NCI-H748 (cell line): ENCODE results near the gene CPT1B.
"Not testable (repeated sequence)": the region's sequence is repeated elsewhere in the genome, so short reads cannot be mapped to it uniquely, and the experiment has no call there.

Experiments
- DNase-seq: peaks from one replicate; lab custom pipeline; 2025; ENCODE audit not compliant: unreplicated experiment; lab: John Stamatoyannopoulos, UW

The CPT1B gene

DNA sequence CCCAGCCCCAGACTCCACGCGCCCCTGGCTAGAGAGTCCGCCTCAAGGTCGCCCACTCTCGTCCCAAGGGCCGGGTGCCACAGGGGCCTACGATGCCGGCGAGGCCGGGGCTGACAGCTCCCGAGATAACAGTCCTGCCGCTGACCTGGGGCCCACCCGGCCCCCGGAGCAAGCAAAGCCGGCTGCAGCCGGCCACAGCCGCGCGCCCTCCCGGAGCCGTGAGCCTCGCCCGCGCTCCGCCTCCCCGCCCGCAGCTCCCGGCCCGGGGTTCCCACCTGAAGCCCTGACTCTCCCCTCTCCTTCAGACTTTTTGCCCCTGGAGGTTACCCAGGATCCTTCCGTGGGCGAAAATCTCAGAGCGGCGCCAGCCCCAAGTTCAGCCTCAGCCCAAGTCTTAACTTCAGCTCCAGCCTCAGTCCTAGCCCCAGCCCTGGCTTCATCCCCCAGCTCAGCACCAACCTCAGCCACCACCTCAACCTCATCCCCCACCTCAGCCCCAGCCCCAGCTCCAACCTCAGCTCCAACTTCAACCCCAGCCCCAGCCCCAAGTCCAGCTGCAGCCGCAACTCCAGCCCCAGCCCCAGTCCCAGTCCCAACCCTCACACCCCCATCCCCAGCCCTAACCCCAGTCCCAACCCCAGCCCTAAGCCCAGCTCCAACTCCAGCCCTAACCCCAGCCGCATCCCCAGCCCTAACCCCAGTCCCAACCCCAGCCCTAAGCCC, 30.8 kb downstream of the CPT1B start:
- DNase-seq: no peak

DNA sequence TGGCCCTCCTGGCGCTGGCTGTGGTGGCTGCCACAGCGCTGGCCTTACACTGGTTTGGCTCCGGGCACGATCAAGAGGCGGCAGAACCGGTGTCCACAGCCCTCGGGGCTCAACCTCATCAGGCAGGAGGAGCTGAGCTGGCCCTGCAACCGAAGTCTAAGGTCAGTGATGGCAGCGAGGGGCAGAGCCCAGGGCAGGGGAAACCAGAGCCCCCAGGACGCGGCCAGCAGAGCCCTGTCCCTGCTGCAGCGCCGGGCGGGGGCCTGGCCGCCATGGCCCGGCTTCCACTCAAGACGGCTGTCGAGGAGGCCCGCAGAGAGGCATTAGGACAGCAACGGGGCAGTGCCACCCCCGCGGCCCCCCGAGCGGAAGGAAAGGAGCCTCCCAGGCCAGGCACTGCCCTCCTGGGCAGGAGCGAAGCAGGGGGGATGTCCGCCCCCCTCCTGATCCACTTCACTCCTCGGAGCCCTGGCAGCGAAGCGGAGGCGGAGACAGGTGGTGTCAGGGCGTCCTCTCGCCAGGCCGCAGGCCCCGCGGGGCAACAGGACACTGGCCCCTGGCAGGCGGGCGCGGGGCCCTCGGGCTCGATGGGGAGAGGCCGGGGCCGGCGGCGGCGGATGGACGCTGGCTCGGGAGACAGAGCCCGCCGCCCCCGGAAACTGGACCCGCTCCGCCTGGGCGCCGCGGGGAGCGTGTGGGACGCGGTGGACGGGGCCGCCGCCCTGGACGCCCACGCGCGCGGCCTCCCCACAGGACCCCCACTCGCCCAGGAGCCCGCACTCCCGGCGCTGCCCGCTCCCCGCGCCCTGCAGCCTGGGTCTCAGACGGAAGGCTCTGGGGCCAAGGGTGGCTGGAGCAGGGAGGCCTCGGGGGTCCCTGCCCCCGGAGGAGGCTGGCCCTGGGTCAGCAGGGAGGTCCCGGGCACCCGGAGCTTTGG, 31.6 kb downstream of the CPT1B start:
- DNase-seq: no peak

DNA sequence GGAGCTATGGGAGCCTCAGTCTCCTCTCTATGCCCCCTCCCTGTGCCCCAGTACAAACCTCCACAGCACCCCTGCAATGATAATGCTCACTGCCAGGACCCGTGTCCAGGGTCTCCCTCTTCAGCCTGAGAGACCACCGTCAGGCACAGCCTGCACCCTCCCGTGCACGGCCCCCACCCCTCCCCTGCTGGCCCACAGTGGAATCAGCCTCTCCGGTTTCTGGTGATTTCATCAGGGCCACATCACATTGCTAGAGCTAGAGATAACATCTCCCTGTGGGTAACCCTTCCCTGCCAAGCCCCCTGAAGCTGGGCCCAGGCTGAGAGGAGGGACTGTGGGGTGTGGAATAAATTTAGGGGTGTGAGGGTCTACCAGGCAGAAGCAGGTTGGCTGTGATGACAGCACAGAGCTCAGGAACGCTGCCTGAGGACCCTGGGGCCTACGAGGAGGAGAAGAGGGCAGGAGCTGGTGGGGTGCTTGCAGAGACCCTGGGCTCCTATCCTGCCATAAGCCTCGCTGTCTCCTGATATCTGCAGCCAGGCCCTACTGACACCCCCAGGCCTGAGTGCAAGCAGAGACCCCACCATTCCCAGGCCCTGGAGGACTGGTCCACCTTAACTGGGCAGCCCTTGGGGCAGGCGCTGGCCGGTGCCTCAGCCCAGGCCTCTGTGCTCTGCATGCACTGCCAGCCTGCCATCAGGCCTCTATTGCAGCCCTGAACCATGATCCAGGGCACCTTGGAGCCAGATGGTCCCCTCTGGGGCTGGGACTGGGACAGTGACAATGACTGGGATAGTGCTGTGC, 32.5 kb downstream of the CPT1B start, which contains the start of gene KLHDC7B:
Gene KLHDC7B (plus strand): TSS at position 378 of the 804 bp plus-strand sequence. CDS start 345 bp downstream, at position 723.
- DNase-seq: no peak

DNA sequence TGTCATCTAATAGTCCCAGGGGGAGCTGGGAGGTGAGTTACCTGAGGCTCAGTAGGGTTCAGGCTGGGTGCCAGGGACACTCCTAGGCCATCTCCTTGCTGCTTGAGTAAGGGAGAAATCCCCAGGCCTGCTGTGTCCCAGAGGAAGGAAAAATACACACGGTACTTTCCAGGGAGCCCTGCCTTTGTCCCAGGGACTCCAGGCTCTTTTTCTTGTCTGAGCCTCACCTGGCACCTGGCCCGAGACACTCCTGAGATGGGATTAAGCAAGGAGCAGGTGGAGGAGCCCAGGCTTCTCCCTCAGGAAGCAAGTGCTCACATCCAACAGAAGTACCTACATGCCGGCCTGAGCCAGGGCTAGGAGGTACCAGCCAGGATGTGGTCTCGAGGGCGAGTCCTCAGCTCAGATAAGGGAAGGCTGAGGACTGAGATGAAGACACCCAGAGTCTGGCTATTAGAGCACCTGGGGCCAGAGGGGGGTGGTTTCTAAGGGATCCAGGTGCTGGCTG, 33.4 kb downstream of the CPT1B start:
- no peak for DNase-seq

DNA sequence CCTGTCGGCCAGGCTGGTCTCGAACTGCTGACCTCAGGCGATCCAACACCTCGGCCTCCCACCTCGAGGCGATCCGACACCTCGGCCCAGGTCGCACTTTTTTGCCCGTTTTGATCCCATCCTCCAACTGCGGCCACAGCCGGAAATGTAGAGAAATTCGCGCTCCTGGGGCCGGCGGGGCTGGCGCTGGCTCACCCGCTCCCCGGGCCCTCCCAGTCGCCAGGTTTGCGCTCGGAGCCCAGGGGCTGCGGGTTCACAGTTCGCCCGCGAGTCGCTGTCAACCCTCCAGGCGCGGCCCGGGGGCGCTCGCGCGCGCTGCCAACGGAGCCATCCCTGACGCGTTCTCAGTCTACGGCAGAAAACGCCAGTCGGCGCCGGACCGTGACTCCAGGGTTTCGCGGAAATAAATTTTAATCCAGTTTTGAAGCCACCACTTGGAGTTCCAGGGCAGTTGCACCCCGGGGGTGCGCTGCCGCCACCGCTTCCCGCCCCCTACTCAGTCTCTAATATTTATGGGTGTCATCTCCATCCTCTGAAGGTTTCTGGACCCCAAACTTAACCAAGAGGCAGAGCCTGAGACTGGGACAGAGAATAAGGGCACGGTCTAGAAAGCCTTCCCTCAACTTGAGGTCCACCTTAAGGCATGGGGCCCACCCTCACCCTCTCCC, 34.0 kb downstream of the CPT1B start:
- DNase-seq: peak; percentile 53

GRCh38 chr22:50542416-50542927, 35.8 kb downstream of the CPT1B start:
- DNase-seq: no peak

- DNase-seq: not testable (repeated sequence)
Observed at GRCh38 chr22:50541667-50542026, 36.6 kb downstream of the CPT1B start.

GRCh38 chr22:50540381-50540780, 37.8 kb downstream of the CPT1B start:
- no peak for DNase-seq

DNA sequence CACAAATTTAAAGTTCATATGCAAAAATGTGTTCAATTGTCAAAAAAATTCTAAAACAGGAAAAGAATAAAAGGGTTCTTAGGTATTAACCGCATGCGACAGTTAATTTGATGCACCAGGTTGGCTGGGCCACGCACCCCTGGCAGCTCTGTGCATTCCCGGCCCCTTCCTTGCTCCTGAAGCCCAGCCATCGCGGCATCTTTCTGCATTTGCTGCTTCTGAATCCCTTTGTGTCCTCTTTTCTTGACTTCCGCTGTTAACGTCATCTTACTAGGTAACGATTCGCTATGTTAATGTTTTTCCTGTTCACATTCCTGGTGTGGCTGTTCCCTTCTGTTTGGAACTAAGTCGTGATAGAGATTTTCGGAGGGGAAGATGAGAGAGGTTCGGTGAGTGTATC, 40.5 kb downstream of the CPT1B start:
- DNase-seq: no peak

- no peak for DNase-seq
Observed at GRCh38 chr22:50536226-50536625, 42.0 kb downstream of the CPT1B start.

GRCh38 chr22:50535113-50535512, 43.1 kb downstream of the CPT1B start:
- no peak for DNase-seq

GRCh38 chr22:50533856-50534711, 44.1 kb downstream of the CPT1B start:
- DNase-seq: not testable (repeated sequence)

DNA sequence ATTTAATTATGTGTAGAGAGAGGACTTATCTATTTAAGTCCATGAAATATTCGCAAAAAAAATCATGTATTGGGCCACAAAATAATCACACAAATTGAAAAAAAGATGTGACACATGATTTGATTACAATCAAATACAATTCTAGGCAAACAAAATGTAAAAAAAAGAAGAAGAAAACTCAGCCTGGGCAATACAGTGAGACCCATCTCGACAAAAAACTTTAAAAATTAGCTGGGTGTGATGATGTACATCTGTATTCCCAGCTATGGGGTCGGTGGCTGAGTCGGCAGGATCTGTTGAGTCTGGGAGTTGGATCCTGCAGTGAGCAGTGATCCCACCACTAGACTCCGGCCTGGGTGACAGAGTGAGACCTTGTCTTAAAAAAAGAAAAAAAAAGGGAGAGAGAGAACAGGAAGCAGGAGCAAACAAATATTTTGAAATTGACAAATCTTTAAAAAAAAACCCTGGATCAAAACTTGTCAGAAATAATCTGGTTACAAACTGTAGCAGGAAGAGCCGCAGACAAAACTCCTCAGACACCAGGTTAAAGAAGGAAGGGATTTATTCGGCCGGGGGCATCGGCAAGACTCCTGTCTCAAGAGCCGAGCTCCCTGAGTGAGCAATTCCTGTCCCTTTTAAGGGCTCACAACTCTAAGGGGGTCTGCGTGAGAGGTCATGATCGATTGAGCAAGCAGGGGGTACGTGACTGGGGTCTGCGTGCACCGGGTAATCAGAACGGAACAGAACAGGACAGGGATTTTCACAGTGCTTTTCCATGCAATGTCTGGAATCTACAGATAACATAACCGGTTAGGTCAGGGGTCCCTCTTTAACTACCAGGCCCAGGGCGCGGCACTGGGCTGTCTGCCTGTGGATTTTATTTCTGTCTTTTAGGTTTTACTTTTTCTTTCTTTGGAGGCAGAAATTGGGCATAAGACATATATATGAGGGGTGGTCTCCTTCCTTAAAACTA, 45.1 kb downstream of the CPT1B start:
- DNase-seq: no peak

DNA sequence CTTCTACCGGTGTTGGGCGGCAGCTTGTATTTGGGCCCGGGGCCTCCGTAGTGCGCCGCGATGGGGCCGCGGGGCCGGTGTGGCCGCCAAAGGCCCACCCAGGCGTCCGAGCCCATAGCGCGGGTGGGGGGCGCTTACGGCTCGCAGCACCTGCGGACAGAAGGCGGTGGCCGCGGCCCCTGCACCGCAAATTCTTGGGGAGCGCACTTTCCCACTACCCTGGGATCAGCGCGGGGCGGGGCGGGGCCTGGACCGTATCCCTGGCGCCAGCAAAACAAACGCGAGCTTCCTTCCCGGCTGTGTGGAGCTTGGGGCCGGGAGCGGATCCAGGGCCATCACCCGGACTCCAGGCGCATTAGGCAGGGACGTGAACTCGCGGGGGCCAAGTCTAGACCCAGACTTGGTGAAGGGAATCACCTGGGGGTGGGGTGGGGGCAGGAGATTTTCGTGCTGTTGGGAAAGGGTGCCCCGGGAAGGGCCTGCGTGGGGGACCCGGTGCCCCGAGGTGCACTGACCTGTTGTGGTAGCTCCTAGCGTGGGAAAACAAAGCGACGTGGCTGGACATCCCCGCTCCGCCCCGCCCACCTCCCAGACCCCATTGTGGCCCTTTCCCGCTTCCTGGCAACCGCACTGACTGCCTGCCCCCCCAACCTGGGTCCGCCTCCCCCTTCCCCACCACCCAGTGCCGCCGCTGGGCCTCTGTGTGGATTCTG, 46.1 kb downstream of the CPT1B start:
- DNase-seq: peak; percentile 62

GRCh38 chr22:50531546-50531961, 46.7 kb downstream of the CPT1B start:
- peak; percentile 59 for DNase-seq

- DNase-seq: peak; percentile 80
Observed at GRCh38 chr22:50530877-50531545, 47.2 kb downstream of the CPT1B start.

DNA sequence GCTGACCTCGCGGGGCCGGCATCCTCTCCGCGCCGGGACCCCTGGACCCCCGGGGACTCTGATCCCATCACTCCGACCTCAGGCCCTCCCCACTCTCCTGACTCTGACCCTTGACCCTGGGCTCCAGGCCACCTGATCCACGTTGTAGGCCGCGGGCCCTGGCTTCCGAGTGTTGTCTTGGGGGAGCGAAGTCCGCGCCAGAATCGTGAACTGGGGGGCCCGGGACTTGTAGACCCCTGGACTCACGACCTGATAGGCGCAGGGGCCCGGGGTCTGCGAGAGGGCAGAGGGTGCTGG, 47.7 kb downstream of the CPT1B start:
- no peak for DNase-seq
